HEK293 (cell line): ENCODE results near the gene TAF10.

Source experiments
- CTCF ChIA-PET: fragments of 350-600 bp; formaldehyde crosslinking; extraction: SDS; loops from one replicate; lab custom pipeline; 2021; ENCODE audit warnings: antibody characterized with exemption; lab: Yijun Ruan, JAX
- POLR2A ChIA-PET: fragments of 300-600 bp; formaldehyde crosslinking; extraction: SDS; loops from one replicate; lab custom pipeline; 2020; ENCODE audit warnings: antibody characterized with exemption, inconsistent platforms; lab: Yijun Ruan, JAX
- H3K27ac ChIP-seq: fragments of 200-500 bp; sonication (Bioruptor generic); 2 replicates; pipeline ENCODE4 v1.5.1; 2014; ENCODE audit warnings: low read depth, low read length, control low read depth, inconsistent platforms; ENCODE audit errors: extremely low read depth
- H3K36me3 ChIP-seq, 2 experiments: fragments of 200-500 bp in 1 of 2; sonication (Bioruptor generic) in 1 of 2; 1 replicate in 1 of 2; 2 replicates in 1 of 2; pipeline ENCODE4 v1.5.1; 2014 to 2017; ENCODE audit warnings: inconsistent platforms in 2 of 2, low read length in 2 of 2; ENCODE audit not compliant: control insufficient read depth in 2 of 2, insufficient read depth in 1 of 2
- H3K4me1 ChIP-seq: fragments of 200-500 bp; sonication (Bioruptor generic); 2 replicates; pipeline ENCODE4 v1.5.1; 2014; ENCODE audit warnings: mild to moderate bottlenecking, low read length, inconsistent platforms; ENCODE audit not compliant: control insufficient read depth, insufficient read depth
- H3K4me3 ChIP-seq: 2 replicates; pipeline ENCODE4 v1.5.1; 2011; ENCODE audit warnings: low read depth, mild to moderate bottlenecking, control low read depth, low read length, moderate library complexity
- H3K9me3 ChIP-seq: fragments of 200-500 bp; sonication (Bioruptor generic); 2 replicates; pipeline ENCODE4 v1.5.1; 2014; ENCODE audit warnings: low read depth, low read length, inconsistent platforms; ENCODE audit not compliant: control insufficient read depth, insufficient read depth
- SCRT2 ChIP-seq: fragments of 450-650 bp; formaldehyde crosslinking; IDR thresholded peaks from 2 replicates; pipeline ENCODE4 v1.5.1; 2016; ENCODE audit warnings: missing biosample characterization, missing genetic modification characterization
- ZBTB17 ChIP-seq: fragments of 450-650 bp; formaldehyde crosslinking; IDR thresholded peaks from 2 replicates; pipeline ENCODE4 v1.5.1; 2016; ENCODE audit warnings: missing biosample characterization, missing genetic modification characterization
- ZBTB7A ChIP-seq: fragments of 450-650 bp; formaldehyde crosslinking; IDR thresholded peaks from 2 replicates; pipeline ENCODE4 v1.5.1; 2016; ENCODE audit warnings: low read depth, missing biosample characterization, missing genetic modification characterization
- ZBTB8A ChIP-seq: fragments of 450-650 bp; formaldehyde crosslinking; IDR thresholded peaks from 2 replicates; pipeline ENCODE4 v1.5.1; 2016; ENCODE audit warnings: missing biosample characterization, missing genetic modification characterization
- ZNF112 ChIP-seq: fragments of 450-650 bp; formaldehyde crosslinking; IDR thresholded peaks from 2 replicates; pipeline ENCODE4 v1.5.0; 2017; ENCODE audit warnings: missing biosample characterization, missing genetic modification characterization
- ZNF133 ChIP-seq: fragments of 450-650 bp; formaldehyde crosslinking; IDR thresholded peaks from 2 replicates; pipeline ENCODE4 v1.5.1; 2016; ENCODE audit warnings: missing biosample characterization, missing genetic modification characterization
- ZNF175 ChIP-seq: fragments of 450-650 bp; formaldehyde crosslinking; IDR thresholded peaks from 2 replicates; pipeline ENCODE4 v1.5.1; 2016; ENCODE audit warnings: missing biosample characterization, missing genetic modification characterization
- ZNF19 ChIP-seq: fragments of 450-650 bp; formaldehyde crosslinking; IDR thresholded peaks from 2 replicates; pipeline ENCODE4; 2016; ENCODE audit warnings: missing biosample characterization, missing genetic modification characterization, low read depth
- ZNF202 ChIP-seq: fragments of 450-650 bp; formaldehyde crosslinking; IDR thresholded peaks from 2 replicates; pipeline ENCODE4 v1.5.1; 2016; ENCODE audit warnings: missing biosample characterization, missing genetic modification characterization, borderline replicate concordance
- ZNF23 ChIP-seq: fragments of 450-650 bp; formaldehyde crosslinking; IDR thresholded peaks from 2 replicates; pipeline ENCODE4 v1.5.1; 2016; ENCODE audit warnings: missing biosample characterization, missing genetic modification characterization, borderline replicate concordance
- ZNF292 ChIP-seq: fragments of 450-650 bp; formaldehyde crosslinking; IDR thresholded peaks from 2 replicates; pipeline ENCODE4 v1.5.1; 2016; ENCODE audit warnings: low read depth, missing biosample characterization, missing genetic modification characterization, borderline replicate concordance
- ZNF366 ChIP-seq: fragments of 450-650 bp; formaldehyde crosslinking; conservative IDR thresholded peaks from 2 replicates; pipeline ENCODE4 v1.5.1; 2016; ENCODE audit warnings: missing biosample characterization, missing genetic modification characterization
- ZNF391 ChIP-seq: fragments of 450-650 bp; formaldehyde crosslinking; IDR thresholded peaks from 2 replicates; pipeline ENCODE4 v1.5.1; 2016; ENCODE audit warnings: low read depth, missing biosample characterization, missing genetic modification characterization, borderline replicate concordance
- ZNF530 ChIP-seq: fragments of 450-650 bp; formaldehyde crosslinking; IDR thresholded peaks from 2 replicates; pipeline ENCODE4 v1.5.1; 2016; ENCODE audit warnings: low read depth, missing biosample characterization, missing genetic modification characterization
- ZNF585B ChIP-seq: fragments of 450-650 bp; formaldehyde crosslinking; IDR thresholded peaks from 2 replicates; pipeline ENCODE4 v1.5.1; 2016; ENCODE audit warnings: missing biosample characterization, missing genetic modification characterization
- TF ChIP-seq, protein P1 (sequence below): fragments of 450-650 bp; formaldehyde crosslinking; IDR thresholded peaks from 2 replicates; pipeline ENCODE4 v1.5.1; 2017; ENCODE audit warnings: missing biosample characterization, missing genetic modification characterization
- TF ChIP-seq, protein P2 (sequence below): fragments of 450-650 bp; formaldehyde crosslinking; IDR thresholded peaks from 2 replicates; pipeline ENCODE4 v1.5.1; 2017; ENCODE audit warnings: missing biosample characterization, missing genetic modification characterization
- TF ChIP-seq, protein P3 (sequence below): fragments of 450-650 bp; formaldehyde crosslinking; IDR thresholded peaks from 2 replicates; pipeline ENCODE4 v1.5.1; 2016; ENCODE audit warnings: missing biosample characterization, missing genetic modification characterization, borderline replicate concordance
- TF ChIP-seq, protein P4 (sequence below): fragments of 450-650 bp; formaldehyde crosslinking; IDR thresholded peaks from 2 replicates; pipeline ENCODE4 v1.5.1; 2017; ENCODE audit warnings: missing biosample characterization, missing genetic modification characterization
- TF ChIP-seq, protein P5 (sequence below): fragments of 450-650 bp; formaldehyde crosslinking; IDR thresholded peaks from 2 replicates; pipeline ENCODE4 v1.5.1; 2016; ENCODE audit warnings: missing biosample characterization, missing genetic modification characterization
- TF ChIP-seq, protein P6 (sequence below): fragments of 450-650 bp; formaldehyde crosslinking; IDR thresholded peaks from 2 replicates; pipeline ENCODE4 v1.5.1; 2016; ENCODE audit warnings: missing biosample characterization, missing genetic modification characterization
- TF ChIP-seq, protein P7 (sequence below): fragments of 450-650 bp; formaldehyde crosslinking; IDR thresholded peaks from 2 replicates; pipeline ENCODE4 v1.5.1; 2016; ENCODE audit warnings: missing biosample characterization, missing genetic modification characterization

Gene TAF10

DNA sequence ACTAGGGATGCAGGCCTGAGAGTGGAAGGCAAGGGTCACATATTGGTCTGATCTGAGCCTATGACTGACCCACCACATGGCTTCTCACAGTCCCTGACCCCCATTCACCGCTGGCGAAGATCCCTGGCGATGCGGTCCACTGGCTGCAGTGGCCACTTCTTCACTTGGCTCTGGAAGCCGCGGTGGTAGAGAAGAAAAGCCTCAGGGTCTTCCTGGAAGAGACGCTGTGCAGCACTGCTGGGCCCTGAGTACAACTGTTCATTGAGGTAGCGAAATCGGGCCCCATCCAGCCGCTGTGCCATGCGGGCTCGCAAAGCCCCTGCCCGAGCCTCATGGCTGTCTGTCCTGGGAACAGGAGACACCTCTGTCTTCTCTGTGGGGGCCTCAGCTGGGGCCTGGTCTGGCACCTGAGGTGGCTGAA lies 11.0 kb downstream of the TAF10 start:
- Histone ChIP-seq H3K9me3 (no peaks in the 10 kb centered on the region), H3K4me1 (no peaks in the 10 kb centered on the region), H3K27ac (no peak overlapping the region), H3K4me3 (no peak overlapping the region), H3K36me3 (peaks cover 0 to 61% of the 10 kb centered on the region in 2 experiments; a peak in 1 of 3 replicates)
- CTCF ChIA-PET, result no interaction called here
- POLR2A ChIA-PET, result no interaction called here
- no peak for TF ChIP-seq ZNF202 (tag by site-specific recombination)
- no peak for TF ChIP-seq ZNF19 (tag by site-specific recombination)
- TF ChIP-seq, protein P1, sequence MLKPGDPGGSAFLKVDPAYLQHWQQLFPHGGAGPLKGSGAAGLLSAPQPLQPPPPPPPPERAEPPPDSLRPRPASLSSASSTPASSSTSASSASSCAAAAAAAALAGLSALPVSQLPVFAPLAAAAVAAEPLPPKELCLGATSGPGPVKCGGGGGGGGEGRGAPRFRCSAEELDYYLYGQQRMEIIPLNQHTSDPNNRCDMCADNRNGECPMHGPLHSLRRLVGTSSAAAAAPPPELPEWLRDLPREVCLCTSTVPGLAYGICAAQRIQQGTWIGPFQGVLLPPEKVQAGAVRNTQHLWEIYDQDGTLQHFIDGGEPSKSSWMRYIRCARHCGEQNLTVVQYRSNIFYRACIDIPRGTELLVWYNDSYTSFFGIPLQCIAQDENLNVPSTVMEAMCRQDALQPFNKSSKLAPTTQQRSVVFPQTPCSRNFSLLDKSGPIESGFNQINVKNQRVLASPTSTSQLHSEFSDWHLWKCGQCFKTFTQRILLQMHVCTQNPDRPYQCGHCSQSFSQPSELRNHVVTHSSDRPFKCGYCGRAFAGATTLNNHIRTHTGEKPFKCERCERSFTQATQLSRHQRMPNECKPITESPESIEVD, result no peak
- TF ChIP-seq ZNF175 (tag by site-specific recombination), result no peak
- no peak for TF ChIP-seq ZNF292 (tag by site-specific recombination)
- no peak for TF ChIP-seq ZBTB8A
- TF ChIP-seq ZBTB7A (tag by site-specific recombination), result no peak
- no peak for TF ChIP-seq ZNF23 (tag by site-specific recombination)
- no peak for TF ChIP-seq ZNF391
- TF ChIP-seq, protein P2, sequence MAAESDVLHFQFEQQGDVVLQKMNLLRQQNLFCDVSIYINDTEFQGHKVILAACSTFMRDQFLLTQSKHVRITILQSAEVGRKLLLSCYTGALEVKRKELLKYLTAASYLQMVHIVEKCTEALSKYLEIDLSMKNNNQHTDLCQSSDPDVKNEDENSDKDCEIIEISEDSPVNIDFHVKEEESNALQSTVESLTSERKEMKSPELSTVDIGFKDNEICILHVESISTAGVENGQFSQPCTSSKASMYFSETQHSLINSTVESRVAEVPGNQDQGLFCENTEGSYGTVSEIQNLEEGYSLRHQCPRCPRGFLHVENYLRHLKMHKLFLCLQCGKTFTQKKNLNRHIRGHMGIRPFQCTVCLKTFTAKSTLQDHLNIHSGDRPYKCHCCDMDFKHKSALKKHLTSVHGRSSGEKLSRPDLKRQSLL (tag by site-specific recombination), result no peak

DNA sequence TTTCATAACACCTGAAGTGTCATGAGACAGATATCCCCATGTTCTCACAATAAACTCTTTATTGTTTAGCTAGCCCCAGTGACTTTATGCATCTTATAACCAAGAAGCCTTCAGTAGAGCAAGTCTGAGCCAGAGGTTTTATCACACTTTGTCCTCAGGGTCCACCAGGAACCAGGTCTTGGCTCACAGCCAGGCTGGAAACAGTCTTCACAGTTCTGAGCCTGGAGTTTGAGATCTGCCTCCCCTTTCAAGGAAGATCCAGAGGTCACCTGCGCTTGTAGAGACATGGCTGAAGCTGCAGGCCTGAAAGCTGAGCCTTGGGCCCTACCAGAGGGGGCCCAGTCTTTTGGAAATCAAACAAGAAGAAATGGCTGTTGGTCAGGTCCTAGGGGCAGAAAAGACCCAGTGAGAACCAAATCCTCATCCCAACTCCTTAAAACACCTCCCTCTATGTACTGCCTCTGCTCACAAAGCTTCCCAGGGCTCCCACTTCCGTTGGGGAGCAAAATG lies 12.1 kb downstream of the TAF10 start:
- no peak overlapping the region for H3K27ac ChIP-seq
- ChIA-PET CTCF (no interaction called here), POLR2A (interaction anchor here (1.2 kb wide), 1 partner anchor 12 kb away, joined by 3 read pairs; the partner anchor contains the start of gene TAF10)
- no peaks in the 10 kb centered on the region for H3K9me3 ChIP-seq
- H3K4me1 ChIP-seq, result no peaks in the 10 kb centered on the region
- H3K36me3 ChIP-seq, result peaks cover 0 to 71% of the 10 kb centered on the region in 2 experiments; a peak in 1 of 3 replicates
- no peak overlapping the region for H3K4me3 ChIP-seq
- TF ChIP-seq ZBTB17 (tag by site-specific recombination), result no peak
- no peak for TF ChIP-seq ZNF530 (tag by site-specific recombination)
- TF ChIP-seq, protein P3, sequence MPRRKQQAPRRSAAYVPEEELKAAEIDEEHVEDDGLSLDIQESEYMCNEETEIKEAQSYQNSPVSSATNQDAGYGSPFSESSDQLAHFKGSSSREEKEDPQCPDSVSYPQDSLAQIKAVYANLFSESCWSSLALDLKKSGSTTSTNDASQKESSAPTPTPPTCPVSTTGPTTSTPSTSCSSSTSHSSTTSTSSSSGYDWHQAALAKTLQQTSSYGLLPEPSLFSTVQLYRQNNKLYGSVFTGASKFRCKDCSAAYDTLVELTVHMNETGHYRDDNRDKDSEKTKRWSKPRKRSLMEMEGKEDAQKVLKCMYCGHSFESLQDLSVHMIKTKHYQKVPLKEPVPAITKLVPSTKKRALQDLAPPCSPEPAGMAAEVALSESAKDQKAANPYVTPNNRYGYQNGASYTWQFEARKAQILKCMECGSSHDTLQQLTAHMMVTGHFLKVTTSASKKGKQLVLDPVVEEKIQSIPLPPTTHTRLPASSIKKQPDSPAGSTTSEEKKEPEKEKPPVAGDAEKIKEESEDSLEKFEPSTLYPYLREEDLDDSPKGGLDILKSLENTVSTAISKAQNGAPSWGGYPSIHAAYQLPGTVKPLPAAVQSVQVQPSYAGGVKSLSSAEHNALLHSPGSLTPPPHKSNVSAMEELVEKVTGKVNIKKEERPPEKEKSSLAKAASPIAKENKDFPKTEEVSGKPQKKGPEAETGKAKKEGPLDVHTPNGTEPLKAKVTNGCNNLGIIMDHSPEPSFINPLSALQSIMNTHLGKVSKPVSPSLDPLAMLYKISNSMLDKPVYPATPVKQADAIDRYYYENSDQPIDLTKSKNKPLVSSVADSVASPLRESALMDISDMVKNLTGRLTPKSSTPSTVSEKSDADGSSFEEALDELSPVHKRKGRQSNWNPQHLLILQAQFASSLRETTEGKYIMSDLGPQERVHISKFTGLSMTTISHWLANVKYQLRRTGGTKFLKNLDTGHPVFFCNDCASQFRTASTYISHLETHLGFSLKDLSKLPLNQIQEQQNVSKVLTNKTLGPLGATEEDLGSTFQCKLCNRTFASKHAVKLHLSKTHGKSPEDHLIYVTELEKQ (tag by site-specific recombination), result no peak
- TF ChIP-seq, protein P4, sequence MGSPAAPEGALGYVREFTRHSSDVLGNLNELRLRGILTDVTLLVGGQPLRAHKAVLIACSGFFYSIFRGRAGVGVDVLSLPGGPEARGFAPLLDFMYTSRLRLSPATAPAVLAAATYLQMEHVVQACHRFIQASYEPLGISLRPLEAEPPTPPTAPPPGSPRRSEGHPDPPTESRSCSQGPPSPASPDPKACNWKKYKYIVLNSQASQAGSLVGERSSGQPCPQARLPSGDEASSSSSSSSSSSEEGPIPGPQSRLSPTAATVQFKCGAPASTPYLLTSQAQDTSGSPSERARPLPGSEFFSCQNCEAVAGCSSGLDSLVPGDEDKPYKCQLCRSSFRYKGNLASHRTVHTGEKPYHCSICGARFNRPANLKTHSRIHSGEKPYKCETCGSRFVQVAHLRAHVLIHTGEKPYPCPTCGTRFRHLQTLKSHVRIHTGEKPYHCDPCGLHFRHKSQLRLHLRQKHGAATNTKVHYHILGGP (tag by site-specific recombination), result no peak
- TF ChIP-seq, protein P5, sequence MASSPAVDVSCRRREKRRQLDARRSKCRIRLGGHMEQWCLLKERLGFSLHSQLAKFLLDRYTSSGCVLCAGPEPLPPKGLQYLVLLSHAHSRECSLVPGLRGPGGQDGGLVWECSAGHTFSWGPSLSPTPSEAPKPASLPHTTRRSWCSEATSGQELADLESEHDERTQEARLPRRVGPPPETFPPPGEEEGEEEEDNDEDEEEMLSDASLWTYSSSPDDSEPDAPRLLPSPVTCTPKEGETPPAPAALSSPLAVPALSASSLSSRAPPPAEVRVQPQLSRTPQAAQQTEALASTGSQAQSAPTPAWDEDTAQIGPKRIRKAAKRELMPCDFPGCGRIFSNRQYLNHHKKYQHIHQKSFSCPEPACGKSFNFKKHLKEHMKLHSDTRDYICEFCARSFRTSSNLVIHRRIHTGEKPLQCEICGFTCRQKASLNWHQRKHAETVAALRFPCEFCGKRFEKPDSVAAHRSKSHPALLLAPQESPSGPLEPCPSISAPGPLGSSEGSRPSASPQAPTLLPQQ (tag by site-specific recombination), result no peak
- no peak for TF ChIP-seq ZNF133
- TF ChIP-seq ZNF585B (tag by site-specific recombination), result no peak
- no peak for TF ChIP-seq ZNF366 (tag by site-specific recombination)
- TF ChIP-seq, protein P6, sequence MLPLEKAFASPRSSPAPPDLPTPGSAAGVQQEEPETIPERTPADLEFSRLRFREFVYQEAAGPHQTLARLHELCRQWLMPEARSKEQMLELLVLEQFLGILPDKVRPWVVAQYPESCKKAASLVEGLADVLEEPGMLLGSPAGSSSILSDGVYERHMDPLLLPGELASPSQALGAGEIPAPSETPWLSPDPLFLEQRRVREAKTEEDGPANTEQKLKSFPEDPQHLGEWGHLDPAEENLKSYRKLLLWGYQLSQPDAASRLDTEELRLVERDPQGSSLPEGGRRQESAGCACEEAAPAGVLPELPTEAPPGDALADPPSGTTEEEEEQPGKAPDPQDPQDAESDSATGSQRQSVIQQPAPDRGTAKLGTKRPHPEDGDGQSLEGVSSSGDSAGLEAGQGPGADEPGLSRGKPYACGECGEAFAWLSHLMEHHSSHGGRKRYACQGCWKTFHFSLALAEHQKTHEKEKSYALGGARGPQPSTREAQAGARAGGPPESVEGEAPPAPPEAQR, result no peak
- no peak for TF ChIP-seq SCRT2 (tag by site-specific recombination)
- TF ChIP-seq, protein P7, sequence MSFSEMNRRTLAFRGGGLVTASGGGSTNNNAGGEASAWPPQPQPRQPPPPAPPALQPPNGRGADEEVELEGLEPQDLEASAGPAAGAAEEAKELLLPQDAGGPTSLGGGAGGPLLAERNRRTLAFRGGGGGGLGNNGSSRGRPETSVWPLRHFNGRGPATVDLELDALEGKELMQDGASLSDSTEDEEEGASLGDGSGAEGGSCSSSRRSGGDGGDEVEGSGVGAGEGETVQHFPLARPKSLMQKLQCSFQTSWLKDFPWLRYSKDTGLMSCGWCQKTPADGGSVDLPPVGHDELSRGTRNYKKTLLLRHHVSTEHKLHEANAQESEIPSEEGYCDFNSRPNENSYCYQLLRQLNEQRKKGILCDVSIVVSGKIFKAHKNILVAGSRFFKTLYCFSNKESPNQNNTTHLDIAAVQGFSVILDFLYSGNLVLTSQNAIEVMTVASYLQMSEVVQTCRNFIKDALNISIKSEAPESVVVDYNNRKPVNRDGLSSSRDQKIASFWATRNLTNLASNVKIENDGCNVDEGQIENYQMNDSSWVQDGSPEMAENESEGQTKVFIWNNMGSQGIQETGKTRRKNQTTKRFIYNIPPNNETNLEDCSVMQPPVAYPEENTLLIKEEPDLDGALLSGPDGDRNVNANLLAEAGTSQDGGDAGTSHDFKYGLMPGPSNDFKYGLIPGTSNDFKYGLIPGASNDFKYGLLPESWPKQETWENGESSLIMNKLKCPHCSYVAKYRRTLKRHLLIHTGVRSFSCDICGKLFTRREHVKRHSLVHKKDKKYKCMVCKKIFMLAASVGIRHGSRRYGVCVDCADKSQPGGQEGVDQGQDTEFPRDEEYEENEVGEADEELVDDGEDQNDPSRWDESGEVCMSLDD, result no peak
- TF ChIP-seq ZNF112 (tag by site-specific recombination), result no peak
